ENCODE measurements around the gene VSIG4.

Gene VSIG4

GRCh38 chrX:66015152-66015831 lies 24.6 kb downstream of the VSIG4 start:
- H3K4me3 ChIP-seq (ENCODE audit: insufficient read length, low read depth) = no peak overlapping the region
- DNase-seq (ENCODE audit: low read depth, low spot score) = no peak
- TF ChIP-seq SUZ12 (IDR thresholded peaks at IDR 0.05; ENCODE audit: extremely low read depth, insufficient read depth, insufficient read length) (no peak), ZNF274 (IDR thresholded peaks at IDR 0.05; ENCODE audit: low read depth, low read length) (no peak), YY1 (IDR thresholded peaks at IDR 0.05; ENCODE audit: insufficient read depth, insufficient read length) (no peak)
- no peaks in the 10 kb centered on the region for H3K36me3 ChIP-seq (ENCODE audit: insufficient read depth, insufficient read length, low read length)
- H3K9me3 ChIP-seq (ENCODE audit: insufficient read depth, low read length) = no peaks in the 10 kb centered on the region
- H3K27me3 ChIP-seq (ENCODE audit: insufficient read depth, insufficient read length) = no peaks in the 10 kb centered on the region
- no peak overlapping the region for H3K9ac ChIP-seq (ENCODE audit: insufficient read length, low read depth)
- H3K4me1 ChIP-seq (ENCODE audit: insufficient read depth, insufficient read length) = no peaks in the 10 kb centered on the region

- no peak overlapping the region for H3K9ac ChIP-seq (ENCODE audit: insufficient read length, low read depth)
- no peak overlapping the region for H3K4me3 ChIP-seq (ENCODE audit: insufficient read length, low read depth)
- H3K4me1 ChIP-seq (ENCODE audit: insufficient read depth, insufficient read length) = no peaks in the 10 kb centered on the region
Observed at GRCh38 chrX:66014556-66014955, 25.3 kb downstream of the VSIG4 start.

GRCh38 chrX:66014084-66014483 lies 25.8 kb downstream of the VSIG4 start:
- no peaks in the 10 kb centered on the region for H3K9me3 ChIP-seq (ENCODE audit: insufficient read depth, low read length)
- no peak for DNase-seq (ENCODE audit: low read depth, low spot score)

More at GRCh38 chrX:66014556-66014955, 25.3 kb downstream of the VSIG4 start:
- no peak for TF ChIP-seq YY1 (IDR thresholded peaks at IDR 0.05; ENCODE audit: insufficient read depth, insufficient read length)
- Histone ChIP-seq H3K9me3 (ENCODE audit: insufficient read depth, low read length) (no peaks in the 10 kb centered on the region), H3K36me3 (ENCODE audit: insufficient read depth, insufficient read length, low read length) (no peaks in the 10 kb centered on the region), H3K27me3 (ENCODE audit: insufficient read depth, insufficient read length) (no peaks in the 10 kb centered on the region)
- no peak for DNase-seq (ENCODE audit: low read depth, low spot score)

GRCh38 chrX:66013194-66013816 lies 26.6 kb downstream of the VSIG4 start:
- Histone ChIP-seq H3K36me3 (ENCODE audit: insufficient read depth, insufficient read length, low read length) (no peaks in the 10 kb centered on the region), H3K9ac (ENCODE audit: insufficient read length, low read depth) (no peak overlapping the region), H3K9me3 (ENCODE audit: insufficient read depth, low read length) (no peaks in the 10 kb centered on the region), H3K4me1 (ENCODE audit: insufficient read depth, insufficient read length) (no peaks in the 10 kb centered on the region), H3K4me3 (ENCODE audit: insufficient read length, low read depth) (no peak overlapping the region), H3K27me3 (ENCODE audit: insufficient read depth, insufficient read length) (no peaks in the 10 kb centered on the region)
- TF ChIP-seq SUZ12 (IDR thresholded peaks at IDR 0.05; ENCODE audit: extremely low read depth, insufficient read depth, insufficient read length) (no peak), ZNF274 (IDR thresholded peaks at IDR 0.05; ENCODE audit: low read depth, low read length) (no peak), YY1 (IDR thresholded peaks at IDR 0.05; ENCODE audit: insufficient read depth, insufficient read length) (no peak)
- DNase-seq (ENCODE audit: low read depth, low spot score) = no peak

More at GRCh38 chrX:66014084-66014483, 25.8 kb downstream of the VSIG4 start:
- no peak overlapping the region for H3K4me3 ChIP-seq (ENCODE audit: insufficient read length, low read depth)
- no peaks in the 10 kb centered on the region for H3K36me3 ChIP-seq (ENCODE audit: insufficient read depth, insufficient read length, low read length)
- H3K27me3 ChIP-seq (ENCODE audit: insufficient read depth, insufficient read length) = no peaks in the 10 kb centered on the region
- TF ChIP-seq SUZ12 (IDR thresholded peaks at IDR 0.05; ENCODE audit: extremely low read depth, insufficient read depth, insufficient read length) = no peak
- TF ChIP-seq ZNF274 (IDR thresholded peaks at IDR 0.05; ENCODE audit: low read depth, low read length) = no peak
- TF ChIP-seq YY1 (IDR thresholded peaks at IDR 0.05; ENCODE audit: insufficient read depth, insufficient read length) = no peak
- no peaks in the 10 kb centered on the region for H3K4me1 ChIP-seq (ENCODE audit: insufficient read depth, insufficient read length)
- no peak overlapping the region for H3K9ac ChIP-seq (ENCODE audit: insufficient read length, low read depth)

GRCh38 chrX:66012094-66012534 lies 27.8 kb downstream of the VSIG4 start:
- DNase-seq (ENCODE audit: low read depth, low spot score) = no peak
- H3K4me1 ChIP-seq (ENCODE audit: insufficient read depth, insufficient read length) = no peaks in the 10 kb centered on the region
- TF ChIP-seq SUZ12 (IDR thresholded peaks at IDR 0.05; ENCODE audit: extremely low read depth, insufficient read depth, insufficient read length) (no peak), ZNF274 (IDR thresholded peaks at IDR 0.05; ENCODE audit: low read depth, low read length) (no peak), YY1 (IDR thresholded peaks at IDR 0.05; ENCODE audit: insufficient read depth, insufficient read length) (no peak)

GRCh38 chrX:66009231-66009845 lies 30.5 kb downstream of the VSIG4 start:
- TF ChIP-seq ZNF274 (IDR thresholded peaks at IDR 0.05; ENCODE audit: low read depth, low read length) = no peak
- TF ChIP-seq SUZ12 (IDR thresholded peaks at IDR 0.05; ENCODE audit: extremely low read depth, insufficient read depth, insufficient read length) = no peak
- no peak for TF ChIP-seq YY1 (IDR thresholded peaks at IDR 0.05; ENCODE audit: insufficient read depth, insufficient read length)
- no peak for DNase-seq (ENCODE audit: low read depth, low spot score)
- no peaks in the 10 kb centered on the region for H3K4me1 ChIP-seq (ENCODE audit: insufficient read depth, insufficient read length)
- H3K4me3 ChIP-seq (ENCODE audit: insufficient read length, low read depth) = no peak overlapping the region
- no peak overlapping the region for H3K9ac ChIP-seq (ENCODE audit: insufficient read length, low read depth)
- H3K9me3 ChIP-seq (ENCODE audit: insufficient read depth, low read length) = no peaks in the 10 kb centered on the region
- no peaks in the 10 kb centered on the region for H3K27me3 ChIP-seq (ENCODE audit: insufficient read depth, insufficient read length)
- H3K36me3 ChIP-seq (ENCODE audit: insufficient read depth, insufficient read length, low read length) = no peaks in the 10 kb centered on the region

More at GRCh38 chrX:66012094-66012534, 27.8 kb downstream of the VSIG4 start:
- Histone ChIP-seq H3K27me3 (ENCODE audit: insufficient read depth, insufficient read length) (no peaks in the 10 kb centered on the region), H3K4me3 (ENCODE audit: insufficient read length, low read depth) (no peak overlapping the region), H3K9ac (ENCODE audit: insufficient read length, low read depth) (no peak overlapping the region), H3K36me3 (ENCODE audit: insufficient read depth, insufficient read length, low read length) (no peaks in the 10 kb centered on the region), H3K9me3 (ENCODE audit: insufficient read depth, low read length) (no peaks in the 10 kb centered on the region)

GRCh38 chrX:66008328-66008970 lies 31.4 kb downstream of the VSIG4 start:
- DNase-seq (ENCODE audit: low read depth, low spot score) = no peak
- H3K9ac ChIP-seq (ENCODE audit: insufficient read length, low read depth) = no peak overlapping the region
- TF ChIP-seq SUZ12 (IDR thresholded peaks at IDR 0.05; ENCODE audit: extremely low read depth, insufficient read depth, insufficient read length) (no peak), YY1 (IDR thresholded peaks at IDR 0.05; ENCODE audit: insufficient read depth, insufficient read length) (no peak), ZNF274 (IDR thresholded peaks at IDR 0.05; ENCODE audit: low read depth, low read length) (no peak)
- H3K9me3 ChIP-seq (ENCODE audit: insufficient read depth, low read length) = no peaks in the 10 kb centered on the region
- H3K36me3 ChIP-seq (ENCODE audit: insufficient read depth, insufficient read length, low read length) = no peaks in the 10 kb centered on the region
- H3K27me3 ChIP-seq (ENCODE audit: insufficient read depth, insufficient read length) = no peaks in the 10 kb centered on the region
- no peaks in the 10 kb centered on the region for H3K4me1 ChIP-seq (ENCODE audit: insufficient read depth, insufficient read length)
- H3K4me3 ChIP-seq (ENCODE audit: insufficient read length, low read depth) = no peak overlapping the region

Measured in NT2/D1 (cell line).